Activated naive CD8-positive, alpha-beta T cell treated with anti-CD3 and anti-CD28 coated beads for 36 hours (primary cell): ENCODE results near the gene YIPF3. TPM values are rescaled to one million over a fixed set of nuclear protein-coding genes. Genes with fewer than 3 reads are reported as not detected.
"Not testable (repeated sequence)": the region's sequence is repeated elsewhere in the genome, so short reads cannot be mapped to it uniquely, and the experiment has no call there.

ENCODE experiments used
- DNase-seq: peaks from one replicate; pipeline ENCODE4 v3.0.0; 2021
- H3K27ac Mint-ChIP-seq: one replicate; pipeline ENCODE4 v1.8.0; 2022; ENCODE audit warnings: mild to moderate bottlenecking, moderate library complexity, mixed read lengths
- H3K27me3 Mint-ChIP-seq: one replicate; pipeline ENCODE4 v1.8.0; 2022; ENCODE audit warnings: mild to moderate bottlenecking, mixed read lengths
- H3K36me3 Mint-ChIP-seq: one replicate; pipeline ENCODE4 v1.8.0; 2021; ENCODE audit warnings: mild to moderate bottlenecking, mixed read lengths
- H3K4me1 Mint-ChIP-seq: one replicate; pipeline ENCODE4 v1.8.0; 2021; ENCODE audit warnings: mixed read lengths
- H3K4me3 Mint-ChIP-seq: one replicate; pipeline ENCODE4 v1.8.0; 2022; ENCODE audit warnings: mild to moderate bottlenecking, moderate library complexity, mixed read lengths
- H3K9me3 Mint-ChIP-seq: one replicate; pipeline ENCODE4 v1.8.0; 2022; ENCODE audit warnings: mixed read lengths
- total RNA-seq, 2 experiments: library from RNA; stranded (reverse); gene quantifications; one replicate each; pipeline ENCODE4 v1.2.3, GENCODE V29; 2021

YIPF3 gene
- 10 to 100 TPM; 38.1 to 38.2 TPM for total RNA-seq

- Mint-ChIP-seq H3K9me3 (no peaks in the 10 kb centered on the region), H3K27me3 (no peaks in the 10 kb centered on the region), H3K4me3 (no peak within 1 kb of the TSS), H3K27ac (no peak within 1 kb of the TSS), H3K36me3 (peaks cover 13% of the 10 kb centered on the region), H3K4me1 (peaks cover 26% of the 10 kb centered on the region)
- DNase-seq = peak; percentile 94
These were observed at the start of gene YIPF3, which contains the start of gene POLR1C for GRCh38 chr6:43516697-43517504. YIPF3 (minus strand) TSS chr6:43516926; CDS start chr6:43516807, 119 bp downstream. POLR1C (plus strand) TSS chr6:43517089; CDS start chr6:43517110, 21 bp downstream.

- DNase-seq = no peak
- no peaks in the 10 kb centered on the region for H3K9me3 Mint-ChIP-seq
- H3K4me1 Mint-ChIP-seq = no peaks in the 10 kb centered on the region
- peaks cover 27% of the 10 kb centered on the region for H3K36me3 Mint-ChIP-seq
- no peak overlapping the region for H3K4me3 Mint-ChIP-seq
- no peak overlapping the region for H3K27ac Mint-ChIP-seq
- H3K27me3 Mint-ChIP-seq = no peaks in the 10 kb centered on the region
These were observed 42.6 kb upstream of the YIPF3 start for GRCh38 chr6:43559328-43559727.

GRCh38 chr6:43557620-43558019 lies 40.9 kb upstream of the YIPF3 start:
- not testable (repeated sequence) for H3K27ac Mint-ChIP-seq, H3K4me3 Mint-ChIP-seq, DNase-seq, H3K4me1 Mint-ChIP-seq, H3K9me3 Mint-ChIP-seq, H3K27me3 Mint-ChIP-seq
- peaks cover 28% of the 10 kb centered on the region for H3K36me3 Mint-ChIP-seq

- no peak for DNase-seq
- H3K27ac Mint-ChIP-seq = no peak overlapping the region
- peaks cover 24% of the 10 kb centered on the region for H3K36me3 Mint-ChIP-seq
- H3K27me3 Mint-ChIP-seq = no peaks in the 10 kb centered on the region
- no peak overlapping the region for H3K4me3 Mint-ChIP-seq
- H3K9me3 Mint-ChIP-seq = no peaks in the 10 kb centered on the region
- H3K4me1 Mint-ChIP-seq = no peaks in the 10 kb centered on the region
These were observed 30.5 kb upstream of the YIPF3 start for GRCh38 chr6:43547222-43547621.

- H3K9me3 Mint-ChIP-seq = no peaks in the 10 kb centered on the region
- DNase-seq = no peak
- no peaks in the 10 kb centered on the region for H3K27me3 Mint-ChIP-seq
- H3K4me1 Mint-ChIP-seq = no peaks in the 10 kb centered on the region
- H3K4me3 Mint-ChIP-seq = no peak overlapping the region
- H3K27ac Mint-ChIP-seq = no peak overlapping the region
- peaks cover 22% of the 10 kb centered on the region for H3K36me3 Mint-ChIP-seq
These were observed 27.7 kb upstream of the YIPF3 start for GRCh38 chr6:43544461-43544860.

GRCh38 chr6:43541774-43542471 lies 25.2 kb upstream of the YIPF3 start:
- no peak for DNase-seq
- no peak overlapping the region for H3K4me3 Mint-ChIP-seq
- no peak overlapping the region for H3K27ac Mint-ChIP-seq
- H3K4me1 Mint-ChIP-seq = no peaks in the 10 kb centered on the region
- no peaks in the 10 kb centered on the region for H3K9me3 Mint-ChIP-seq
- peaks cover 33% of the 10 kb centered on the region for H3K36me3 Mint-ChIP-seq
- no peaks in the 10 kb centered on the region for H3K27me3 Mint-ChIP-seq

GRCh38 chr6:43540507-43540906 lies 23.8 kb upstream of the YIPF3 start:
- no peak overlapping the region for H3K4me3 Mint-ChIP-seq

GRCh38 chr6:43539409-43539808 lies 22.7 kb upstream of the YIPF3 start:
- not testable (repeated sequence) for H3K27me3 Mint-ChIP-seq, H3K4me1 Mint-ChIP-seq, DNase-seq, H3K27ac Mint-ChIP-seq, H3K4me3 Mint-ChIP-seq, H3K9me3 Mint-ChIP-seq
- peaks cover 31% of the 10 kb centered on the region for H3K36me3 Mint-ChIP-seq

More at GRCh38 chr6:43540507-43540906, 23.8 kb upstream of the YIPF3 start:
- no peak for DNase-seq
- Mint-ChIP-seq H3K27ac (no peak overlapping the region), H3K27me3 (no peaks in the 10 kb centered on the region), H3K4me1 (no peaks in the 10 kb centered on the region), H3K36me3 (peaks cover 33% of the 10 kb centered on the region), H3K9me3 (no peaks in the 10 kb centered on the region)

- not testable (repeated sequence) for H3K9me3 Mint-ChIP-seq, H3K4me1 Mint-ChIP-seq, H3K4me3 Mint-ChIP-seq, DNase-seq, H3K27ac Mint-ChIP-seq, H3K27me3 Mint-ChIP-seq
- H3K36me3 Mint-ChIP-seq = peaks cover 31% of the 10 kb centered on the region
These were observed 22.3 kb upstream of the YIPF3 start for GRCh38 chr6:43538986-43539385.

- DNase-seq = no peak
- no peaks in the 10 kb centered on the region for H3K4me1 Mint-ChIP-seq
- no peak overlapping the region for H3K4me3 Mint-ChIP-seq
- H3K27me3 Mint-ChIP-seq = no peaks in the 10 kb centered on the region
- no peak overlapping the region for H3K27ac Mint-ChIP-seq
- peaks cover 20% of the 10 kb centered on the region for H3K36me3 Mint-ChIP-seq
- no peaks in the 10 kb centered on the region for H3K9me3 Mint-ChIP-seq
These were observed 15.5 kb upstream of the YIPF3 start for GRCh38 chr6:43532201-43532600.

GRCh38 chr6:43524483-43524961 lies 7.8 kb upstream of the YIPF3 start:
- no peaks in the 10 kb centered on the region for H3K9me3 Mint-ChIP-seq
- H3K4me1 Mint-ChIP-seq = peaks cover 7% of the 10 kb centered on the region
- H3K27ac Mint-ChIP-seq = peak overlapping the region; percentile 34
- H3K36me3 Mint-ChIP-seq = peaks cover 30% of the 10 kb centered on the region
- no peak overlapping the region for H3K4me3 Mint-ChIP-seq
- no peak for DNase-seq
- H3K27me3 Mint-ChIP-seq = no peaks in the 10 kb centered on the region

GRCh38 chr6:43523284-43523683 lies 6.6 kb upstream of the YIPF3 start:
- Mint-ChIP-seq H3K9me3 (no peaks in the 10 kb centered on the region), H3K27me3 (no peaks in the 10 kb centered on the region), H3K4me3 (no peak overlapping the region), H3K4me1 (peaks cover 7% of the 10 kb centered on the region), H3K36me3 (peaks cover 30% of the 10 kb centered on the region), H3K27ac (peak overlapping the region; percentile 40)
- DNase-seq = no peak

- DNase-seq = no peak
- no peaks in the 10 kb centered on the region for H3K27me3 Mint-ChIP-seq
- peak overlapping the region; percentile 61 for H3K27ac Mint-ChIP-seq
- no peaks in the 10 kb centered on the region for H3K9me3 Mint-ChIP-seq
- peaks cover 7% of the 10 kb centered on the region for H3K4me1 Mint-ChIP-seq
- peaks cover 29% of the 10 kb centered on the region for H3K36me3 Mint-ChIP-seq
- no peak overlapping the region for H3K4me3 Mint-ChIP-seq
These were observed 6.0 kb upstream of the YIPF3 start for GRCh38 chr6:43522547-43523261.

- no peak overlapping the region for H3K4me3 Mint-ChIP-seq
- peaks cover 7% of the 10 kb centered on the region for H3K4me1 Mint-ChIP-seq
- H3K27me3 Mint-ChIP-seq = no peaks in the 10 kb centered on the region
- no peak for DNase-seq
- H3K36me3 Mint-ChIP-seq = peaks cover 25% of the 10 kb centered on the region
- no peaks in the 10 kb centered on the region for H3K9me3 Mint-ChIP-seq
- no peak overlapping the region for H3K27ac Mint-ChIP-seq
These were observed 5.1 kb upstream of the YIPF3 start for GRCh38 chr6:43521836-43522235.

- H3K4me1 Mint-ChIP-seq = peaks cover 16% of the 10 kb centered on the region
- H3K27me3 Mint-ChIP-seq = no peaks in the 10 kb centered on the region
- DNase-seq = no peak
- H3K36me3 Mint-ChIP-seq = peaks cover 21% of the 10 kb centered on the region
- H3K27ac Mint-ChIP-seq = no peak overlapping the region
- no peak overlapping the region for H3K4me3 Mint-ChIP-seq
- H3K9me3 Mint-ChIP-seq = no peaks in the 10 kb centered on the region
These were observed 3.4 kb upstream of the YIPF3 start for GRCh38 chr6:43520097-43520496.
